ENCODE results near the gene SCFD2.

GRCh38 chr4:53191997-53192396 lies 173.9 kb downstream of the SCFD2 start:
- no peak for TF ChIP-seq POLR2AphosphoS2 (conservative IDR thresholded peaks at IDR 0.05; ENCODE audit: low read length)
- no peak for TF ChIP-seq EP300 (IDR thresholded peaks at IDR 0.05)
- TF ChIP-seq RAD21 (conservative IDR thresholded peaks at IDR 0.05 in 1 of 2, IDR thresholded peaks at IDR 0.05 in 1 of 2), result no peak
- TF ChIP-seq USF2 (IDR thresholded peaks at IDR 0.05), result no peak
- TF ChIP-seq JUN (IDR thresholded peaks at IDR 0.05), result no peak
- no peak for TF ChIP-seq MYC (IDR thresholded peaks at IDR 0.05; ENCODE audit: borderline replicate concordance, low read length)
- TF ChIP-seq CTCF (IDR thresholded peaks at IDR 0.05), result no peak
- no peak for TF ChIP-seq NFE2L2 (conservative IDR thresholded peaks at IDR 0.05; ENCODE audit: low read length)
- TF ChIP-seq HOXA7 (CRISPR knock-in tag; IDR thresholded peaks at IDR 0.05), result no peak
